C1 segment of cervical spinal cord (tissue), 14 donors: ENCODE data around the gene TNFSF8.

ENCODE experiments used
- DNase-seq, 14 donors: peaks; one replicate each; lab custom pipeline; 2025; lab: John Stamatoyannopoulos, UW

Gene TNFSF8, protein sequence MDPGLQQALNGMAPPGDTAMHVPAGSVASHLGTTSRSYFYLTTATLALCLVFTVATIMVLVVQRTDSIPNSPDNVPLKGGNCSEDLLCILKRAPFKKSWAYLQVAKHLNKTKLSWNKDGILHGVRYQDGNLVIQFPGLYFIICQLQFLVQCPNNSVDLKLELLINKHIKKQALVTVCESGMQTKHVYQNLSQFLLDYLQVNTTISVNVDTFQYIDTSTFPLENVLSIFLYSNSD

DNA sequence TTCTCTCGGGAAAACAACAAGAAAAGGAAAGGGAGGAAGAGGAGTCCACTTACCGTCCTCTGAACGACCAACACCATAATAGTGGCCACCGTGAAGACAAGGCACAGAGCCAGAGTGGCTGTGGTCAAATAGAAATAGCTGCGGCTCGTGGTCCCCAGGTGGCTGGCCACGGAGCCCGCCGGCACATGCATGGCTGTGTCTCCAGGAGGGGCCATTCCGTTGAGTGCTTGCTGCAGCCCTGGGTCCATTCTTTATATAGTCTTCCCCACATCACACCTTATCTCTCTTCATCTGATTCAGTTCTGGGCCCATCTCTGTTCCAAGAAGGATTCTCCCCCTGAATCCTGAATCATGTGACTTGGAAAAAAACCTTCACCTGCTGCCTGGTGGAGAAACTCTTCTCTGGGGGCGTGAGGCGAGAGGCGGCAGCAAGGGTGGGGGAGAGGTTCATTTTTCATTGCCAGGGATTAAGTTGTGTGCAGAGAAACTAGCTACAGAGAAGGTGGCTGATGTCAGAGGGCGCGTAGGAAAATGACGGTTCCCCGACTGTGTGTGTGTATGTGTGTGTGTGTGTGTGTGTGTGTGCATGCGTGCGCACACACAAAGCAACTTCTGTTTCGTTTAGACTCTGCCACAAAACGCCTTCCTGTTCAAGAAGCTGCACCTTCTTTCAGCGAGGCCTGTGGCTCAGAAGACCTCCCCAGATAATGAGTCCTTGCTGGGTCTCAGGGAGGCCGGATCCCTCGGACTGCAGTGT, at the start of gene TNFSF8:
Gene TNFSF8 (minus strand): TSS at position 536 of the 757 bp plus-strand sequence. CDS start 288 bp downstream, at position 248.
- peak in 2 of 14 donors; percentile 22 to 31 for DNase-seq

DNA sequence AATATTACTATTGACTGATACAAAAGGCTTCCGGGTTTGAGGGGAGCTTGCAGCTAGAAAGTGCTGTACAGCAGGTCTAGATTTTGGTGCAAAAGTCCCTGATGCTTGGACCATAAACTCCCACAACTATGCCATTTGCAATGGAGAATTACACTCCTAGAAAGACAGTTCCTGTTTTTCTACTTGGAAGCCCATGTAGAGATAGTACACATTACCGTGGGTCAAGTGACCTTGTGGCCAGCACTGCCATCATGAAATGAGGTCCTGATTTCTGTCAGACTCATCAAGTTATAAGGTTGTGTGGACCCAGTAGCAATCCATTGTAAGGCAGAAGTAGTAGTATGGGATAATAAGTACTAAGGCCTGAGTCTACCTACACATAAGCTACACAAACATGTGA, 42.8 kb upstream of the TNFSF8 start:
- DNase-seq: no peak

DNA sequence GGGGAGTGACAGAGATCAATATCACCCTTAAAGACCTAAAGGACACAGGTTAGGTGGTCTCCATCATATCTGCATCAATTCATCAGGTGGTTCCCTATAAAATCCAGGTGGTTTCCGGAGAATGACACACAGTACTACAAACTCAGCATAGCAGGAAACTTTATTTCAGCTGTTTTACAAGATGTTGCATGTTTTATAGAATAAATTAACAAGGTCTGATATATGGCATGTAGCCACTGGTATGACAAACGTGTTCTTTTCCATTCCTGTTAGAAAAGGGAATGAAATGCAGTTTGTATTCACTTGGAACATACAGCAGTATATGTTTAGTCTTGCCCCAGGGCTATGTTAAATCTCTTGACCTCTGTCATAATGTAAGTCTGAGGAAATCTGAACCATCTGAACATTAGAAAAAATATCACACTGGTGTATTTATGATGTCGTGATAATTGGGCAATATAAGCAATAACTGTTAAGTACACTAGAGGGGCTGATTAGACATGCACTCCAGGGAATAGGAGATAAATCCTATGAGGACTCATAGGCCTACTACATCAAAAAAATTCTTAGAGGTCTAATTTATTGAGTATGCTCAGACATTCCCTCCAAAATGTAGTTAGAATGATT, 42.2 kb upstream of the TNFSF8 start:
- DNase-seq: no peak

DNA sequence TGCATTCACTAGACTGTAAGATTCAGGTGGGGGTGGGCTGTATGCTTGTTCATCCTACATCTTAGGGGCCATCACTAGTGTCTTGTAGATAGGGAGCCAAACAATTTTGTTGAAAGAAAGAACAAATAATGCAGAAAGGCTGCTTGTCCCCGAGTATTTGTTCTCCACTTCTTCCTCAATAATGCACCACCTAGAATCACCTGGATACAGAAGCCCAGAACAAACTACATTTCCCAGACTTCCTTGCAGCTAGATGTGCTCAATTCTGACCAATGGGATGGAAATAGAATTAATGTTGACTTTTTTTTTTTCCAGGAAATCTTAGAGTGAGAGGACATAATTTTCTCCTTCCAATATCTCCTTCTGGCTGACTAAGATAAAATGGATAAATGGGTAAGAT, 38.9 kb upstream of the TNFSF8 start:
- DNase-seq: no peak

DNA sequence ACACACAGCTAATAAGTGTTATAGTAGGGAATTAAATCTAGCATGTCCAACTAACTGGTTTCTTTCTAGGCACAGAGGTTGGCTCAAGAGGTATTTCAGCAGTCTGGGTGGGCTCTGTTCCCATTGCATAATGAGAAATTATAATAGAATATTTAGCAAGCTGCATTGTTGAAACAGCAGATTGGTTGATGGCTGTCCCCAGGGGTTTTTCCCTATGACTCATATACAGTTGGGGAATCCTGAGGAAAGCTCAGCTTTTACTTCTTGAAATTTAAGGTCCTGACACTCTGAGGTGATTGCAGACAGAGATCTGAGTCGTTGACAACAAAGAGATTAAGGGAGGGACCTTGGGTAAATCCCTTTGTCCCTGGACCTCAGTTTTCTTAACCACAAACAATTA, 38.3 kb upstream of the TNFSF8 start:
- no peak for DNase-seq

DNA sequence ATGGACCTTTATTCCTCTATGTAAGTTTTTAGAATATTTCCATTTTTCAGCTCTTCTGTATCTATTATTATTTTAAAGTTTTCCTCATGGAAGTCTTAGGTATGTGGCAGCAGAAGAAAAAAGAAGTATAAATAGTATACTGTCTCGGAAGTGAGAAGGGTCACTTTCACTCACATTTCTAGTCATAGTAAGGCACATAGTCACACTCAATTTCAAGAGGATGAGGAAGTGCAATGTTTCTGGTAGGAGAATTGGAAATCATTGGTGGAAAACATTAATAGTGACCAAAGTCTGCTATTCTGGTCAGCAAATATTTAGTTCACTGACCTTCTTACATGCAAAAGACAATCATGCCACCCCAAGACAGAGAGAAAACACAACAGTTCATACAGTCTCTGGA, 35.2 kb upstream of the TNFSF8 start:
- DNase-seq: no peak

DNA sequence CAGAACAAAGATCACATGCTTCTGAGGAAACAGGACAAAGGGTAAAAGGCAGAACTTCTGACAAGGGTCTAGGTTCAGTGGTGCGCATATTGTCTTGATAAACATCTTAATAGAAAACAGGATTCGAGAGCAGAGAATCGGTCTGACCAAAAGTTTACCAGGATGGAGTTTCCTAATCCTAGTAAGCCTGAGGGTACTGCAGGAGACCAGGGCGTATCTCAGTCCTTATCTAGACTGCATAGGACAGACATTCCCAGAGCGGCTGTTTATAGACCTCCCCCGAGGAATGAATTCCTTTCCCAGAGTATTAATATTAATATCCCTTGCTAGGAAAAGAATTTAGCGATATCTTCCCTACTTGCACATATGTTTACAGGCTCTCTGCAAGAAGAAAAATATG, 32.4 kb upstream of the TNFSF8 start:
- no peak for DNase-seq

DNA sequence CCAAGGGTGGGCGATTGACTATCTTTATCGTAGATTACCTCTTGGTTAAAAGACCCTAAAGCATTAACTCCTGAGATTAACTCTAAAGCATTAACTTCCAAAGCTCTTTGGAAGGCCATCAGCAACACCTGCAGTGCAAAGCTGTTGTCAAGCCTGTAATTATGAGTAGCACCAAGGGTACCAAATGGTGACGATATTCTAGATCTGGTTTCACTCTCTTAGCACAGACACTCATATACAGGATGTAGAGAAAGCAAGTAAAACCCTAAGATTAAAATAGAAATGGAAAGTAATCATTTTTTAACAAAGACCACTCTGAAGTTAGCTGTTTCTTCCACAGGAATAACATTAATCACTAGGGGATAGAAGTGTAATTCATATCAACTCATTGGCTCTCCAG, 29.9 kb upstream of the TNFSF8 start:
- no peak for DNase-seq

DNA sequence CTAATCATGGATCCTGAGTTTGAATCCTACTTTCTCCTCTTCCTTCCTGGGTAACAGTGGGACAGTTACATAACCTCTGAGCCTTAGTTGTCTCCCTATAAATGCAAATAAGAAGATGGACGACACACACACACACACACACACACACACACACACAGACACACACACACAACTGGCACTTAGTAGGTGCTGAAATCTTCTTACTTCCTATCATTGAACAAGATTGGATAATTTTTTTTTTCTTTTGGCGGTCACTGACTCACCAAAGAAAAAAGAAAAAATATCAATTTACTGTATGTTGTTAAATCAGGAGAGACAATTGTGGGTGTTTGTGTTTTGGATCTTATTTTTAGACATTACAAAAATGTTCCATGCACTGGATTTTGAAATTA, 28.4 kb upstream of the TNFSF8 start:
- DNase-seq: no peak

DNA sequence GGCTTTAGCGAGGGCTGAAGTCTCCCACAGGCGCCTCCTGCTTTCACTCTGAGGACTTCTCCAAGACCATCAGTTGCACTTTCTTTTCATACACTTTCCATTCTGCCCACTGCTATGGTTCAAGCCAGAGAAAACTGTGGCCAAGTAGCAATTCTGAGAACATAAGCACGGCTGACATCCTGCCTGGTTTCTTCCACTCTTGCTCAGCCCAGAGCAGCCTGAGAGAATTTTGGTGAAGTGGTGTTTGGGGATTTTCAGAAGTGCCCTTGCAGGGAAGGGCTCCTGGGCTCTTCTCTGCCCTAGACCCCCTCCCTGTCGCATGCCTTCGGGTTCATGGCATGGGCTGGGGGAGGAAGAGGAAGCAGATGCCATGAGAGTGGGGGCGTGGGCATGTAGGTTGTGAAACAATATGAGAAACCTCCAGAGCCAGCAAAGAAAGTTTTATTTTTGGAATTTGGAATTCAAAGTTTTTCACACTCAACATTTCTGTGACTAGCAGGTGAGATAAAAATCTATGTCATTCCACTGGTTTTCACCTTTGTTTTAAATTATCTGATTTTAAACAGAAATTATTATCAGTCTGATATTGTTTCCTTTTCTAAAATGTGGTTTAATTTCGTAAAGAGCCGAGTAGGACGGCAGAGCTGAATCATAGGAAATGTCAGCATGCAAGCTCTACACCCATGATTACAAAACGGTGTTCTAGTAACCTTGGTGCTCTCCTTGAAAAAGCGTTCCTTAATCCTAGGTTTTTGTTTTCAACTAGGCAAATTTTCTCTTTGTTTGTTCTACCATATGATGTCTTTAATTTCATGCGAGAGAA, 27.8 kb upstream of the TNFSF8 start:
- DNase-seq: peak in 8 of 14 donors; percentile 10 to 51 (median 16)

DNA sequence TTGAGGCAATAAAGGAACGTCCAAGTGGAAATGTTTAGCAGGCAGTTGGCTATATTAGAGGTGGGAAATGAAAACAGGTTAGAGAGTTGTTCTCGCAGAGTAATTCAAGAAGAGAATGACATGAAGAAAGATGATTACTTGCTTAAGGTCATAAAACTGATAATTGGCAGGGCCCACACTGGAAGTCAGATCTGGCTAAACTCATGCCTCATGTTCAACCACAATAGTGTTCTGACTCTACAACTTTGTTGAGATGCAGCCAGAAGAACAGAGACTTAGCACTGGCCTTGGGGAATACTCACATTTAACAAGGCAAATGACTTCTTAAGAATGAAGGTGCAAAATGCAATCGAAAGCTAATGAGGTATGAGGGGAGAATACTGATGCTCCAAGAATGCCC, 27.2 kb upstream of the TNFSF8 start:
- no peak for DNase-seq

DNA sequence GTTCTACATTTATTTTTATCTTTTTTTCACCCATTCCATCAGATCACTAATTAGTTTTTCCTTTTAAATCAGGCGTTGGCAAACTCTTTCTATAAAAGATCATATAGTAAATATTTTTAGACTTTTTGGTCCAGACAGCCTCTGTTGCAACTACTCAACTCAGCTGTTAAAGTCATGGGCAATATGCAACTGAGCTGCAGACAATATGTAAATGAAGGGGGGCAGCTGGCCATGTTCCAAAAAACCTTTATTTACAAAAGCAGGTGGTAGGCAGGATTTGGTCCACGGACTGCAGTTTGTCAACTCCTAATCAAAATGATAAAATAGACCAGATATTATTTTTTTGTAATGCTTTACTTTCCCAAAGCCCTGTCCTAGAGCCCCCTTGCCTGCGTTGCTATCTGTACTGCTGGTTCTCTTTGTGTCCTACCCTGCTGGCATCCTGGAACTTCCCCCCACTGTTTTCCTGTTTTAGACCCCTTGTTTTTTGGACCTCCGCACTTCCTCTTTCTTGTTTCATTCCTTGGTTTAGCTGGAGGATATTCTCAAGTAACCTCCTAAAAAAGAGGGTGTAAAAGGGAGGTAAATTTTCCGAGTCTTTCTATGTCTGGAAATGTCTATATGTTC, 24.7 kb upstream of the TNFSF8 start:
- DNase-seq: peak in 1 of 14 donors; percentile 6

DNA sequence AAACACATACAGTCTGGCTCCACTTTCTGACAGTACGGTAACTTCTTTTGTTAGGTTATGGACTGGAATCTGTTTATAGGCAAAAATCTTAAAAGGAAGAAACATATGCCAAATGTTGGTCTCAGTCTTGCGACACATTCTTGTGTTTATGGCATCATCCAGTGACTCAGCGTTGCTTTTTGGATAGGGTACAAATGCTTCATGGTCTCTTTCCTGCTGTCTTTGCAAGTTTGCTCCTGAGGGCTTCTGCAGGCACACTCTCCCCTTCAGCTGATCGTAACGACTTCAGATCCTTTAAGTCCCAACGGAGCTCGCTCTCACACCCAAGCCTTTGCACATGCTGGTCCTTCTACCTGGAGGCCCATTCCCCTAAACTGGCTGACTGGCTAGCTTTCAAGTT, 23.6 kb upstream of the TNFSF8 start:
- DNase-seq: peak in 4 of 14 donors; percentile 2 to 13 (median 6)

DNA sequence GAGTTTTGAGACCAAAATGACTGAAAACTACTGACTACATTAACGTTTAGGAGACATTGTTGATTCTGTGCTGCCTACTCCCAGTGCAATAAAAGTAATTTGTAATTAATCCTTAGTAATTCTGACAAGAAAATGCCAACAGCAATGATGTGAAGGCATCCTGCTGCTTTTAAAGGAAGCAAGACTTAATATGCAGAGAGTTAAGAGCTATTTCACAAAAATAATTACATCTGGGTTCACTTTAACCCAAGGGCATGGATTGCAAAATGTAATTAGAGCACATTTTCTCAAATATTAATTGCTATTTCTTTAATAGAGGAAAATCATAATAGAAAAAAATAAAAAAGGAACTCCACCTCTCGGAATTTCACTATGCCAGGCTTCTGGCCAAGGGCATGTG, 22.7 kb upstream of the TNFSF8 start:
- DNase-seq: no peak

DNA sequence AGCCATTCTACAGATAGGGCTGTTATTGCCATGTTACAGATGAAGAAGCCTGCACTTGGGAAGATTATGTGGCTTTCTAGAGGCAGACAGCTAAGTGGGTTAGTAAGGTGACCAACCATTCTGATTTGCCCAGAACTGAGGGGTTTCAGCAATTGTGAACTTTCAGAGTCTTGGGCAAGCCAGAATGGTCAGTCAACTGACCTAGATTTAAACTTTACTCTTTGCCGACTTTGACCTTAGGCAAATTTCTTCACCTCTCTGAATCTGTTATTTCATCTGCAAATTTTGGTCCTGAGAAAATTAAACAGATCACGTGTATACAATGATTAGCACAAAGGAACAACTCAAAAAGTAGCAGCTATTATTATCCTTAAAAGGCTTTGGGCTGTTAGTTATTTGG, 20.4 kb upstream of the TNFSF8 start:
- no peak for DNase-seq

DNA sequence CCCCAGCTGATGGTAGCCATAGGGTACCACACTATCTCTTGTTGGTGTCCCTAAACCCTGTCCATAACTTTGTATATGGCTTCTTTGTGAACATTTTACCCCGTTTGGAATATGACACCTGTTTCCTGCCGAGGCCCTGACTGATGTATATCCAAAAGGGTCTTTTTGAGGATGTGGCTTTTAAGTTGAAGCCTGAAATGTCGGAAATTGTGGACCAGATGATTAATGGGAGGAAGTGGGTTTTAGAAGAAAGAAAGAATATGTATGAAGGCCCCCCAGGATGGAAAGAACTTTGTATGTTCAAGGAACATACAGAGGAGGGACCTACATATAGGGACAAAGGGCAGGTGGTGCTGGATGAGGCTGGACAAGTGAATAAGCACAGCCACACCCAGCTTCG, 16.7 kb upstream of the TNFSF8 start:
- no peak for DNase-seq

DNA sequence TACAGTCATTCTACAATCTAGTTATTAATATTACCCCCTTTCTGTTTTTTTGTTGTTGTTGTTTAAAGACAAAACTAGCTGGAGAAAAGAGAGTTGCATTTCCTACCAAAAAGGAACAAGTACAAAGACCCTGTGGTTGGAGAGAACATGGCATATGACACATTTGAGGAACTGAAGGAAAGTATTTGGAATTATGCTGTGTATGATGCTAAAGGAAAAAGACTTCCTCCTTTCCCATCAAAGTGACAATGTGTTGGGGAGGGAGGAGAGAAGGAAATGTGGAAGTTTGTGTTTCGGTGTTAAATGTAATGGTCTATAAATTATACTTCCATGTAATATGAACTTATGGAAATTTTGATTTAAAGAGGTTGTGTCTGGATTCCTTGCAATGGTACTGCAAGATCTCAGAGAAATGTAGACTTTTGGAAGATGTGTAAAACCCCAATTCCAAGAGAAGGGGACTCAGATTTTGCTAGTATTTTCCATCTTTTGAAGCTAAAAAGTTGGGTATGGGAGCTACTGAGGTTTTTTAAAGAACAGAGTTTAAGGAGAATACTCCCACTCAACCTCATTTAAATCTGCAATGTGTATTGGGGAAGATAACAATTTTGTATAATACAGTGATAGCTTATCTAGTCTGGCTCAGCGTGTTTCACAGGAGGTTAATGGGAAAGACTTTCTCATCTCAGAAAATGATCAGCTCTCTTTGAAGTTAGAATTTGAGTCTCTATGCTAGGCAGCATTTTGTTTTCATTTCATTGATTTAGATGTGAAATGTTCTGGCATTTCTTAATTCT, 15.4 kb upstream of the TNFSF8 start:
- no peak for DNase-seq

DNA sequence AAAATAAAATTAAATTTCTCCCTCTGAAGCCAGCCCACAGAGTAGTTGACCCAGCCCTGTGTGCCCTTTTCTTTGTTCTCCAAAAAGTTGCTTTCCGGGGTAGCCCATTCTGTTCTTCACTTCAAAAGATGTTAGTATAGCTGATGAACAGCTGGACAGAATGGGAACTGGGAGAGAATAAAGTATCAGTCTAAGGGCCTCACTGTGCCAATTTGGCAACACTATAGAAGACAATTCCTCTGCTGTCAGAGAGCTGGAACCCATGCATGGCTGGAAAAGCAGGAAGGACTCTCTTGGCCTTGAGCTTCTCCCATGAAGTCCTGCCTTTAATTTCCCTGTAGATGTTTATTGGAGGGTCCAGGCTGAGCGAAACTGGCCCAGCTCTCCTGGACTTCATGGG, 11.0 kb upstream of the TNFSF8 start:
- DNase-seq: no peak

DNA sequence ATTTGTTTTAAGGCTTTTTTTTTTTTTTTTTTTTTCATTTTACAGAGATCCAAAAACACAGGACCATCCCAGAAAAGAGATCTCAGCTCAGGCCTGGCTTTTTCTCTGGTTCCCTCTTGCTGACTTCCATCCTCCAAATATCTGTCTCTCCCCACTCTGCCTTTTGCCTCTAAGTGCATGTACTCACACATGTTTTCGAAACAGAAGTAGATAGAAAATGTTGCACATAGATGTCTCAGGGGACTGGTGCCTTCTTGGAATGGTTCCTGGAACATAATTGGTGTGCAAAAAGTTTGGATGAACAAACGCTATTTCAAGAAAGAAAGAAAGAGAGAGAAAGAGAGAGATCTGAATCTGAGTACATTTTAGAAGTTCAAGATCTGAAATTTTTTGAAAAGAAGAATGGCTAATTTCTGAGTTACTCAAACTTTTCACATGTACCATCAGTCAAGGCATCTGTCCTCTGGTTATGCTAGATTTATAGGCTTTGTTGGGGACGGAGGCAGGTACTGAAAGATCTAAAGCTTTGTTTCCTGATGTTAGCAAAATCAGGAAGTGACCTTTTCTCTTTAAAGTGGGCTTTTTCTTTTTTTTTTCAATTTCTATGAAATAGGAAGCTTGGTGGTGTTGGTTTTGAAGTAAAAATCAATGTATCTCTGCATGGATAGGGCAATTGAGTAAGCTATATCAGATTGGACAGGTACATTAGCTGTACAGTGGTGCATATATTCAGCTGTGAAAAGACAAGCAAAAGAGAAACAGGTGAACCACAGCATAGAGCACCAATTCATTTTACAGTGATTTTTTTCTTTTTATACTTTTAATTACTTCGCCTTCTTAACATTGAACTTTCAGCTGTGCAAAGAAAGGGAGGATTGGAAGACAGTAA, 8.5 kb upstream of the TNFSF8 start:
- no peak for DNase-seq

DNA sequence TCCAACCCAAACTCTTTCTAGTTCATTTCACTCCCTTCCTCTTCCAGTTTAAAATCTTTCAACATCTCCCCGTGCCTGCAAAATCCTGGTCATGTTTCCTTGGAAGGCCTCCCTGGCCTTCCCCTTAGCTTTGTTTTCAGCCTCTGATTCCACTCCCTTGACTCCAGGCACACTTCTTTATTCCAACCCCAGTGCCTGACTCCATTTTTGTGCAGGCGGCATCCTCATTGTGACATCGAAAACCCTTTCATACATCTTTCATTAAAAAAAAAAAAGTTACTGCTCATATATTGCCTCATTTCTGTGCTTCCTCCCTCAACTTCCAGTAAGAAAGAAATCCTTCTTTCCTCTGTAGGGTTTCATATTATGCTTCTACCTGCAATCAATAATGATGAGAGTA, 7.1 kb upstream of the TNFSF8 start:
- DNase-seq: no peak
